Left ventricle myocardium inferior (tissue), 1 donor: ENCODE data around the gene BEST4. TPM values are rescaled to one million over a fixed set of nuclear protein-coding genes. Genes with fewer than 3 reads are reported as not detected.

Experiments
- DNase-seq: peaks from one replicate; pipeline ENCODE4 v3.0.0-alpha.2; 2020
- H3K27ac ChIP-seq: fragments of 200-600 bp; replicated peaks from 2 replicates; pipeline ENCODE4 v1.8.0; 2021
- H3K27me3 ChIP-seq: fragments of 200-600 bp; 2 replicates; pipeline ENCODE4 v1.8.0; 2021; ENCODE audit warnings: low read depth
- H3K36me3 ChIP-seq: fragments of 200-600 bp; 2 replicates; pipeline ENCODE4 v1.8.0; 2021
- H3K4me1 ChIP-seq: fragments of 200-600 bp; 2 replicates; pipeline ENCODE4 v1.8.0; 2021
- H3K4me3 ChIP-seq: fragments of 200-600 bp; 2 replicates; pipeline ENCODE4 v1.8.0; 2021; ENCODE audit warnings: mild to moderate bottlenecking, moderate library complexity
- H3K9me3 ChIP-seq: fragments of 200-600 bp; replicated peaks from 2 replicates; pipeline ENCODE4 v1.8.0; 2021
- intact Hi-C: fragments of 100-400 bp; cut with micrococcal nuclease; formaldehyde crosslinking; loops from one replicate; pipeline ENCODE4 v1.11.0; 2022
- long read RNA-seq: library from polyadenylated mRNA; unstranded; transcript quantifications from one replicate; pipeline ENCODE4 v2.0.0, GENCODE V29; 2021
- total RNA-seq: library from RNA; stranded (reverse); fragmentation: NEBNext Ultra II Directional; extraction: Animal tissue kit (Norgen Biotek cat#: 25700); gene quantifications from one replicate; pipeline ENCODE4 v1.2.1, GENCODE V29; 2021
- TF ChIP-seq, protein P1 (sequence below): fragments of 200-600 bp; IDR thresholded peaks from 2 replicates; pipeline ENCODE4 v1.8.0; 2021; ENCODE audit warnings: antibody characterized with exemption, mild to moderate bottlenecking, borderline replicate concordance
- donor health status: DM: no; HTN: yes; CAD: no; lungs with severe emphysema.

Gene BEST4
- total RNA-seq: 0.11 TPM
- long read RNA-seq: 0 reads

DNA sequence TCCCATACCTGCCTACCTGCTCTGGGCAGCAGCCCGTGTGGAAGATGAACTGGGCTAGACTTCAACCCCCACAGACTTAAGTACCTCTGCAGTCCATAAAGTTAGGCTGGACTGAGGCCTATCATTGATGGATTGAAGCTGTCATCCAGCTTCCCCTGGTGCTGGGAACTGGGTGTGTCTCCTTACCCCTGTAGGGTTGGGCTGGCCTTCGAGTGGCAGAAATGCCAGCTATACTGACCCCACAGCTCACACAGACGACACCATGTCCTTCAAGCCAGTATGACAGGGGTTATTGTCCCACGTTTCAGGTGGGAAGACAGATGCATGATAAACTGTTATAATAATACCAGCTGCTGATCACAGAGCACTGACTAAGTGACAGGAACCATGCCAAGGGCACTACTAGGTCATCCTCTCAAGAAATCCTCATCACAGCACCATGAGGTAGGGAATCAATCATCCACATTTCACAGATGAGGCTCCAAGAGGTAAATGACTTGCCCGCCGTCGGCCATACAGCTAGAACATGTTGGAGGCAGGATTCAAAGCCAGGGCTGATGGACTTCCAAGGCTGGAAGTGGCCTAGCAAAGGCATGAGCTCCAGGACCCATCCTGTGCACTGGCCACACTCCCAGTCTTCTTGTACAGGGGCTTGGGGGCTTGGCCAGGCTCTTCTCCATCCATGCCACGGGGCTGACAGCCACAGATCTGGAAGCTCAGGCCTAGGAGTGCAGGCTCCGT lies at the start of gene BEST4:
Gene BEST4 (minus strand): TSS at position 51 of the 741 bp plus-strand sequence. CDS start 465 bp downstream, outside the sequence.
- no peak within 1 kb of the TSS for H3K27ac ChIP-seq
- no peaks in the 10 kb centered on the region for H3K27me3 ChIP-seq
- intact Hi-C loops: no loop called here
- H3K4me3 ChIP-seq: no peak within 1 kb of the TSS
- no peaks in the 10 kb centered on the region for H3K36me3 ChIP-seq
- no peaks in the 10 kb centered on the region for H3K9me3 ChIP-seq
- DNase-seq: no peak
- TF ChIP-seq, protein P1, sequence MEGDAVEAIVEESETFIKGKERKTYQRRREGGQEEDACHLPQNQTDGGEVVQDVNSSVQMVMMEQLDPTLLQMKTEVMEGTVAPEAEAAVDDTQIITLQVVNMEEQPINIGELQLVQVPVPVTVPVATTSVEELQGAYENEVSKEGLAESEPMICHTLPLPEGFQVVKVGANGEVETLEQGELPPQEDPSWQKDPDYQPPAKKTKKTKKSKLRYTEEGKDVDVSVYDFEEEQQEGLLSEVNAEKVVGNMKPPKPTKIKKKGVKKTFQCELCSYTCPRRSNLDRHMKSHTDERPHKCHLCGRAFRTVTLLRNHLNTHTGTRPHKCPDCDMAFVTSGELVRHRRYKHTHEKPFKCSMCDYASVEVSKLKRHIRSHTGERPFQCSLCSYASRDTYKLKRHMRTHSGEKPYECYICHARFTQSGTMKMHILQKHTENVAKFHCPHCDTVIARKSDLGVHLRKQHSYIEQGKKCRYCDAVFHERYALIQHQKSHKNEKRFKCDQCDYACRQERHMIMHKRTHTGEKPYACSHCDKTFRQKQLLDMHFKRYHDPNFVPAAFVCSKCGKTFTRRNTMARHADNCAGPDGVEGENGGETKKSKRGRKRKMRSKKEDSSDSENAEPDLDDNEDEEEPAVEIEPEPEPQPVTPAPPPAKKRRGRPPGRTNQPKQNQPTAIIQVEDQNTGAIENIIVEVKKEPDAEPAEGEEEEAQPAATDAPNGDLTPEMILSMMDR: no peak
- peaks cover 33% of the 10 kb centered on the region for H3K4me1 ChIP-seq

DNA sequence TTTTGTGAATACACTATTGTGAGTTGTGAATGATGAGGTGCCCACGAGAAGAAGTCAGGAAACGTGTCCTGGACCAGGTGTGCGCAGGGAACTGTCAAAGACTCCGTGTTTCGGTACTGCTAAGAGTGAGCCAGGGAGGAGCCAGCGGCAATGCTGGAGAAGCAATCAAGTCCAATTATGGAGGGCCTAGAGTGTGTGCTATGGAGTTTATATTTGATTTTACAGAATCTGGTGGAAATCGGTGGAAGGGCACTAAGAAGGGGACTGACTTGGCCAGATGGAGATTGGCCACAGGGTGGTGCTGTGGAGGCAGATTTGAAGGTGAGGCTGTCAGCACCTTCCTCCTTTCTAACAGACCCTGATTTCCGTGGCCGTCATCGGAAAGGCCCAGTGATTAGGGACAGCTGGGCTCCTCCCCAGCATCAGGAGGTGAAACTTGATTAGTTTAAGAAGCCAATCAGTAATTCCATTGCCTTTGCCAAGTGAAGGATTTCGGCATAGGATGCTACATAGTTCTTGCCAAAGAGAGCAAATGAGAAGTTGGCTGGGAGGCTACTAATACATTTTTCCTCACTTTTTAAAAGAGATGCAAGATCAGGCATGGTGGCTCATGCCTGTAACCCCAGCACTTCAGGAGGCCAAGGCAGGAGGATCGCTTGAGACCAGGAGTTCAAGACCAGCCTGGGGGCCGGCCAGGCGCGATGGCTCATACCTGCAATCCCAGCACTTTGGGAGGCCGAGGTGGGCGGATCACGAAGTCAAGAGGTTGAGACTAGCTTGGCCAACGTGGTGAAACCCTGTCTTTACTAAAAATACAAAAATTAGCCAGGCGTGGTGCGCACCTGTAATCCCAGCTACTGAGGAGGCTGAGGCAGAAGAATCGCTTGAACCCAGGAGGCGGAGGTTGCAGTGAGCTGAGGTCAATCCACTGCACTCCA lies 48.0 kb upstream of the BEST4 start:
- Histone ChIP-seq H3K4me3 (peak overlapping the region; percentile 10), H3K4me1 (peaks cover 8% of the 10 kb centered on the region), H3K27ac (no peak overlapping the region), H3K9me3 (no peaks in the 10 kb centered on the region), H3K36me3 (no peaks in the 10 kb centered on the region), H3K27me3 (no peaks in the 10 kb centered on the region)
- TF ChIP-seq, protein P1: peak; percentile 92
- intact Hi-C loops: no loop called here
- DNase-seq: peak; percentile 85

DNA sequence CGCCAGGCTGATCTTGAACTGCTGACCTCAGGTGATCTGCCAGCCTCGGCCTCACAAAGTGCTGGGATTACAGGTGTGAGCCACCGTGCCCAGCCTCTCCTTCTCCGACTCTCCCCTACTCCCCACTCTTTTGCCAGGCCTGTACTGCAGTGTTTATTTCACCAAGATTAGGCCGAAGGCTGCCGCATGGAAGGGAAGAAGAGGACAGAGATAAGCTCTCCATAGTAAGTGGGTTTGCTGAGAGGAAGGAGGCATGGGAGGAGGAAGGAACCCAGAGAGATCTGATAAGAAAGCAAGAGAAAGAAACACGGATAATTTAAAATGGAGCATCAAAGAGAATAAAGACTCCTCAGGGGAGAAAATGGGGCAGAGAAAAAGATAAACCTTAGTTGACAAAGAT lies 46.4 kb upstream of the BEST4 start:
- Histone ChIP-seq H3K36me3 (no peaks in the 10 kb centered on the region), H3K4me3 (no peak overlapping the region), H3K27ac (no peak overlapping the region), H3K9me3 (no peaks in the 10 kb centered on the region), H3K27me3 (no peaks in the 10 kb centered on the region), H3K4me1 (peaks cover 8% of the 10 kb centered on the region)
- DNase-seq: no peak
- intact Hi-C loops: no loop called here
- TF ChIP-seq, protein P1: no peak

DNA sequence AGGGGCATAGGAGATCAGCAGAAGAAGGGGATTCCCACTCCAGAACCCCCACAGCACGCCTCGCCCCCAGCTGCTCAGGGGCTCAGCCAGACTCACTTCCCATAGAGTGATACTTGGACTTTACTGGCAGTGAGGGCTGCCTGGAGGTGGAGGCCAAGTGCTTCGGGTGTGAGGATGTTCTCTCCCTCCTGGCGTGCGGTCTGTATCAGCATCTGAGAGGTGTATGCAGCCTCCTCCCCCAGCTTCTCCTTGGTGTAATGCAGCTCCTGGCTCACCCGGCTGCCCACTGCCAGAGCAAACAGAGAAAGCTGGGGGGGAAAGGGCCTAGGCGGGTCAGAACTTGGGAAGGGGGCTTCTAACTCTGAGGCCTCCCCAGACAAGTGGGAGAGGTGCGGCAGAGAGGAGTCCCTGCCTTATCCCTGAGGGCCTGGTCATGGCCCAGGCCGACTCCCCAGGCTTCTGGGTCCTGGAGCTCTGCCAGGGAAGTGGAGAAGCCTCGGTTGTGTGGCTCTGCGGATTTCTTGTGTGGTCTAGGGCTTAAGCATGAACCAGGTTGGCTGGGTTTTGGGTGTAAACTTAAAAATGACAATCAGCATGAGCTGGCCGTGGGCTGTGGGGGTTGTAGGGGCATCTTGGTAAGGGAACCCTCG lies 44.2 kb upstream of the BEST4 start:
- TF ChIP-seq, protein P1: no peak
- H3K4me3 ChIP-seq: no peak overlapping the region
- intact Hi-C loops: no loop called here
- DNase-seq: no peak
- H3K9me3 ChIP-seq: no peaks in the 10 kb centered on the region
- H3K4me1 ChIP-seq: peaks cover 8% of the 10 kb centered on the region
- H3K27ac ChIP-seq: no peak overlapping the region
- no peaks in the 10 kb centered on the region for H3K27me3 ChIP-seq
- no peaks in the 10 kb centered on the region for H3K36me3 ChIP-seq

DNA sequence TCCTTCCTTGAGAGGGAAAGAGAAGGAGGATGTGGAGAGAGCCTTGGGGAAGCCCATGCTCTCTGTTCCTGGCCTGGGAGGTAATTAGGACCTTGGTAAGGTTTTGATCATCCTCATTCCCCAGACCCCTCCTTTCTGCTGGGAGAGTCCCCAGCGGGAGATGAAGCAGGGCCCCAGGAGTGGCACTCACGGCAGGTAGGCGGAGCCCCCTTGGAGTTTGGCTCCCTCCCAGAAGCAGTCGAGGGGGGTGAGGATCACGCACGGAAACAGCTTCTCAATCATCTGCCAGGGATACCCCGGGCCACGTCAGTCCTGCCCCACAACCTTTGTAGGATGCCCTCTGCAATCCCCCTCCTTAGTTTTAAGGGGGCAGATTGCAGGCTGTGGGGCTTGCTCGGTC lies 43.5 kb upstream of the BEST4 start:
- Histone ChIP-seq H3K4me1 (peaks cover 9% of the 10 kb centered on the region), H3K27me3 (no peaks in the 10 kb centered on the region), H3K36me3 (no peaks in the 10 kb centered on the region), H3K4me3 (no peak overlapping the region), H3K27ac (no peak overlapping the region), H3K9me3 (no peaks in the 10 kb centered on the region)
- no peak for DNase-seq
- TF ChIP-seq, protein P1: no peak
- intact Hi-C loops: no loop called here
